Heart right ventricle (tissue), 16 donors: ENCODE results near the gene MTHFSD. TPM values are rescaled to one million over a fixed set of nuclear protein-coding genes. Genes with fewer than 3 reads are reported as not detected.

Source experiments
- ATAC-seq, 8 donors: fragments of 200-7000 bp; cut with Tn5 transposase; one replicate each; pipeline ENCODE4 v1.9.1; 2020; ENCODE audit warnings: mild to moderate bottlenecking in 8 of 8, moderate library complexity in 8 of 8, moderate number of reproducible peaks in 1 of 8
- DNase-seq, 2 donors: peaks; one replicate each; pipeline ENCODE4 v3.0.0-alpha.2; 2020
- H3K27ac ChIP-seq, 10 donors: fragments of 200-600 bp; sonication (generic) in 2 of 10; one replicate each; pipeline versions ENCODE4 v1.5.0 to v1.8.0; 2020 to 2022; ENCODE audit warnings: mild to moderate bottlenecking in 3 of 10
- H3K27me3 ChIP-seq, 7 donors: fragments of 200-600 bp; one replicate each; pipeline ENCODE4 v1.8.0; 2021 to 2022; ENCODE audit warnings: mild to moderate bottlenecking in 2 of 7
- H3K36me3 ChIP-seq, 9 donors: fragments of 200-600 bp; sonication (generic) in 1 of 9; one replicate each; pipeline versions ENCODE4 v1.5.0 to v1.8.0; 2020 to 2022; ENCODE audit warnings: mild to moderate bottlenecking in 2 of 9
- H3K4me1 ChIP-seq, 9 donors: fragments of 200-600 bp; sonication (generic) in 1 of 9; one replicate each; pipeline versions ENCODE4 v1.5.0 to v1.8.0; 2020 to 2022; ENCODE audit warnings: mild to moderate bottlenecking in 4 of 9
- H3K4me3 ChIP-seq, 10 donors: fragments of 200-600 bp; sonication (generic) in 2 of 10; one replicate each; pipeline versions ENCODE4 v1.5.0 to v1.8.0; 2020 to 2022; ENCODE audit warnings: mild to moderate bottlenecking in 7 of 10, moderate library complexity in 2 of 10
- H3K9me3 ChIP-seq, 11 donors: fragments of 200-600 bp in 10 of 11; sonication (generic) in 2 of 11; one replicate each; pipeline versions ENCODE4 v1.5.0 to v1.8.0; 2013 to 2022; ENCODE audit warnings: mild to moderate bottlenecking in 2 of 11, control low read depth in 1 of 11, moderate library complexity in 1 of 11
- WGBS, 2 donors: extraction: QIAGEN DNeasy Blood & Tissue Kit; methylation state at CpG; one replicate each; pipeline ENCODE4 v1.1.7; 2013; ENCODE audit warnings: inconsistent platforms in 1 of 2; 5-methylcytosine and 5-hydroxymethylcytosine counted together
- intact Hi-C, 10 donors: fragments of 100-400 bp; cut with DNase I; formaldehyde crosslinking; loops; one replicate each; pipeline versions ENCODE4 v1.11.1 to v1.14.2; 2022
- polyA plus RNA-seq, 2 donors: library from polyadenylated mRNA; stranded (reverse); fragments of 200-250 nt; gene quantifications; one replicate each; pipeline ENCODE4 v1.2.3, GENCODE V29; 2013
- total RNA-seq, 10 donors: library from RNA; stranded (reverse); fragmentation: NEBNext Ultra II Directional in 3 of 10; extraction: Animal tissue kit (Norgen Biotek cat#: 25700) in 3 of 10; gene quantifications; one replicate each; pipeline versions ENCODE4 v1.2.1 to v1.2.4, GENCODE V29; 2021 to 2023
- TF ChIP-seq, protein P1 (sequence below), 9 donors: fragments of 200-600 bp; sonication (generic) in 2 of 9; IDR thresholded peaks; one replicate each; pipeline versions ENCODE4 v1.5.0 to v1.8.0; 2021 to 2022; ENCODE audit warnings: antibody characterized with exemption in 9 of 9, mild to moderate bottlenecking in 5 of 9, moderate library complexity in 1 of 9
- donor health status: Arrhythmogenic right ventricular cardiomyopathy.
- donor health status: ischemic (EF 13 %, LVEDD 7.1; RV severe dilation, severe dysfunction).
- donor health status: healthy with polysubstance abuse.
- donor health status: DM: no; HTN: yes; CAD: no.
- donor health status: DM: no; HTN: no; CAD: no.
- donor health status: ischemic (EF 25% LVEDD 6.9; RV normal size, moderate dysfunction).
- donor health status: ischemic (EF 25% LVEDD 5.7; RV mildly dilated, moderate dysfunction).
- donor health status: healthy.
- donor health status: DM: yes; HTN: yes; CAD: no.
- donor health status: Ischemic cardiomyopathy.
- donor health status: ischemic (EF 35%, LVEDD 5.7; RV mildly dilated, moderate dysfunction).
- donor health status: nonischemic (EF 11% LVEDD 7.7; RV severe dilation, severe dysfunction).
- donor health status: DM: yes; HTN: yes; CAD: no.
- donor health status: PGD.
- donor health status: ischemic (EF 29% LVEDD 5.4; RV normal size, mild dysfunction).
- donor health status: nonischemic (EF 23%, LVEDD 6.1; RV moderate dilation, normal function).

Gene MTHFSD
- total and polyA plus RNA-seq, 12 donors = 5.1 to 13.1 (median 11.3) TPM

DNA sequence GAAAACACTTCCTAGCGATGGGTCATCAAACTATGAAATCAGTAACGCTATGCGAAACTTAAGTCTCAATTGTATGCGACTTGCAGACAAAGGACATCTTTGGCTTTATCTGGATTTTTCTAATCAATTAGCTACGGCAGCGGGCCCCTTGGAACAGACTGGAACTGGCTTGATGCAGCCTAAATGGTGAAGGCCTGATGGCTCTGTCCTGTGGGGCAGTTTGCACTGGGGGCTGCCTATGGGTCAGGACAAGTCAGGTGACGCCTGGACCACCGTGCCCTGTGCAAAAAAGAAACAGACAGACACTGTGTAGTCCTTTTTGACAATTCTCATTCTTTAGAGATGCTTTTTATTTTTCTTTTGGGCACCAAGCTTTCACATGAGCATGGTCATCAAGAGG is 22.0 kb downstream of the MTHFSD start:
- Histone ChIP-seq H3K4me3 (no peak overlapping the region), H3K27ac (no peak overlapping the region), H3K27me3 (no peaks in the 10 kb centered on the region), H3K9me3 (no peaks in the 10 kb centered on the region), H3K4me1 (peaks cover 0 to 8% (median 0%) of the 10 kb centered on the region in 9 donors), H3K36me3 (peaks cover 0 to 75% (median 4%) of the 10 kb centered on the region in 9 donors)
- 96 to 98% methylated on average over 8 of the region's 8 CpGs for WGBS, 2 donors
- ATAC-seq (no peak), DNase-seq (no peak)
- TF ChIP-seq, protein P1, sequence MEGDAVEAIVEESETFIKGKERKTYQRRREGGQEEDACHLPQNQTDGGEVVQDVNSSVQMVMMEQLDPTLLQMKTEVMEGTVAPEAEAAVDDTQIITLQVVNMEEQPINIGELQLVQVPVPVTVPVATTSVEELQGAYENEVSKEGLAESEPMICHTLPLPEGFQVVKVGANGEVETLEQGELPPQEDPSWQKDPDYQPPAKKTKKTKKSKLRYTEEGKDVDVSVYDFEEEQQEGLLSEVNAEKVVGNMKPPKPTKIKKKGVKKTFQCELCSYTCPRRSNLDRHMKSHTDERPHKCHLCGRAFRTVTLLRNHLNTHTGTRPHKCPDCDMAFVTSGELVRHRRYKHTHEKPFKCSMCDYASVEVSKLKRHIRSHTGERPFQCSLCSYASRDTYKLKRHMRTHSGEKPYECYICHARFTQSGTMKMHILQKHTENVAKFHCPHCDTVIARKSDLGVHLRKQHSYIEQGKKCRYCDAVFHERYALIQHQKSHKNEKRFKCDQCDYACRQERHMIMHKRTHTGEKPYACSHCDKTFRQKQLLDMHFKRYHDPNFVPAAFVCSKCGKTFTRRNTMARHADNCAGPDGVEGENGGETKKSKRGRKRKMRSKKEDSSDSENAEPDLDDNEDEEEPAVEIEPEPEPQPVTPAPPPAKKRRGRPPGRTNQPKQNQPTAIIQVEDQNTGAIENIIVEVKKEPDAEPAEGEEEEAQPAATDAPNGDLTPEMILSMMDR (IDR thresholded peaks at IDR 0.05) = no peak
- intact Hi-C loops = no loop called here

DNA sequence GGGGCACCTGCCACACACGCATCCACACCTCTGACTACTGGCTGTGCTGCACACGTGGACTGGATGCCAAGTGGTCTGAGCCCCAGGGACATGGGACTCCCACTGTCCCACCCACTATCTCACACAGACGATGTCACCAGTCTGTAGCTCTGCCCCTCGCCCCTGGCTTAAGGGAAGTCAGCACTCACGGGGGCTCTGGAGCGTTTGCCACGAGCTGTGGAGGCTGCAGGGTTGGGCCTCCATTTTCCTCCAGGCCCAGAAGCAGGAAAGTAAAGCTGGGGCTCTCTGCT is 22.6 kb downstream of the MTHFSD start:
- H3K27me3 ChIP-seq = no peaks in the 10 kb centered on the region
- intact Hi-C loops = no loop called here
- no peak overlapping the region for H3K27ac ChIP-seq
- no peak overlapping the region for H3K4me3 ChIP-seq
- 91 to 94% methylated on average over 7 of the region's 7 CpGs for WGBS, 2 donors
- peaks cover 0 to 8% (median 0%) of the 10 kb centered on the region in 9 donors for H3K4me1 ChIP-seq
- ATAC-seq (no peak), DNase-seq (no peak)
- no peaks in the 10 kb centered on the region for H3K9me3 ChIP-seq
- TF ChIP-seq, protein P1 (IDR thresholded peaks at IDR 0.05) = no peak
- H3K36me3 ChIP-seq = peaks cover 0 to 69% (median 0%) of the 10 kb centered on the region in 9 donors

DNA sequence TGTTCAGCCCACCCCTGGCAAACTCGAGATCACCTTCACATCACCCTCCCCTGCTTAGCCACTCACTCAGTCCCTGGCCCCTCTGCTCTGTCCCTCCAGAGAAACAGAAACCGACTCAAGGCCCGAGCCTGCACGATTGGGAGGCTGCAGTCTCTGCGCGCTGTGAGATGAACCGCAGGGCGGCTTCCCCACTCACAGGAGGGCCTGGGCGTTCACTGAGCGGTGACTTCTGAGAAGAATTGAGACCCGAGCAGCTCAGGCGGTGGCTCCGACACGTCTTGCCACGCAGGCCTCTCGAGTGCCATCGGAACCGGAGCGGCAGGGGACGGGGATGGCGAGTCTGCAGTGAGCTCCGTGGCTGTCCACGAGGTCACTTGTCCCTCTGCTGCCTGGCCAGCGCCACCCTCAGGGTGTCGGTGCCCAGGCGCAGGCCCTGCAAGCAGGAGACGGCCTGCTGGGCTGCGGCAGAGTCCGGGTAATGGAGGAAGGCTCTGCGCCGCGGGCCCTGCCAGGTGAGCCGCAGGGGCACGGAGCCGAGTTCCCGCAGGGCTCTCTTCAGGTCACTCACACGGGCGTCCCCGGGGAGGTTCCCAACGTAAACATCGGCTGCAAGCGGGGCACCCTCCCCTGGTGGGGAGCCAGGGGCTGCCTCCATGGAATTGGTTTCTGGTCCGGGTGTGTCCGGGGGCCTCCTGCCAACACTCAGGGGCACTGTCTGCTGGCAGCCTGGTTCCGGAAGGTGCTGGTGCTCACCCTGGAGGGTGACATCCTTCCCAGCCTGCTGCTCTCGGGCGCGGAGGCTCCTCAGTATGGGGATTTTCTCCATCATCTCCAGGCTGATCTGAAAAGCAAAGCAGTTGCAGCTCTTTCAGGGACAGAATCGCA is 23.2 kb downstream of the MTHFSD start:
- Histone ChIP-seq H3K36me3 (peaks cover 0 to 63% (median 0%) of the 10 kb centered on the region in 9 donors), H3K27me3 (no peaks in the 10 kb centered on the region), H3K27ac (no peak overlapping the region), H3K4me3 (no peak overlapping the region), H3K4me1 (peaks cover 0 to 8% (median 0%) of the 10 kb centered on the region in 9 donors), H3K9me3 (no peaks in the 10 kb centered on the region)
- ATAC-seq (peak in 1 of 8 donors; percentile 19), DNase-seq (no peak)
- TF ChIP-seq, protein P1 (IDR thresholded peaks at IDR 0.05) = no peak
- intact Hi-C loops = no loop called here
- WGBS, 2 donors = 90 to 93% methylated on average over 49 of the region's 49 CpGs

DNA sequence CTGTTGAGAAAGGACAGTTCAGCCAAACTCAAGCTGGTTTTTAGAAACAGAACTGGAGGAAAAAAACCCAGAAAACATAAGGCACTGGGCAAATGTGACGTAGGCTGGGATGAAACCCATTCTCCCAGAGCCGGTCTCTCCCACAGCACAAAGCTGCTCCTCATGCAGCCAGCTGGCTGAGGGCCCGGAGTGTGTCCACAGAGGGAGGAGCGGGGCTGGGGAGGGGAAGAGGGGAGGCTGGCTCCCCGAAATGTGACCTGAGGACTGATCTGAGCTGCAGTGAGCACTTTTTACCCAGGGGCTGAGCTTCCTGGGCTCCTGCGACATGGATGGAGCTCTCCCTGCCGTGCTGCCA is 23.9 kb downstream of the MTHFSD start:
- WGBS, 2 donors = 60 to 72% methylated on average over 7 of the region's 7 CpGs
- ATAC-seq = peak in 7 of 8 donors; percentile 57 to 79 (median 74)

More for the DNA sequence above, 23.9 kb downstream of the MTHFSD start:
- H3K36me3 ChIP-seq = peaks cover 0 to 56% (median 0%) of the 10 kb centered on the region in 9 donors
- H3K4me3 ChIP-seq = no peak overlapping the region
- peak overlapping the region in 1 of 10 donors; percentile 26 for H3K27ac ChIP-seq
- H3K9me3 ChIP-seq = no peaks in the 10 kb centered on the region
- H3K27me3 ChIP-seq = no peaks in the 10 kb centered on the region
- H3K4me1 ChIP-seq = peaks cover 0 to 8% (median 0%) of the 10 kb centered on the region in 9 donors
- TF ChIP-seq, protein P1 (IDR thresholded peaks at IDR 0.05) = no peak
- intact Hi-C loops = no loop called here
- DNase-seq = peak; percentile 50 to 69
